ENCODE results near the gene AFAP1.
A peak's percentile ranks its signal among the peaks of the same experiment; 100 is the strongest.

AFAP1 gene

GRCh38 chr4:7824218-7824617, 115.4 kb downstream of the AFAP1 start:
- Histone ChIP-seq H3K4me2 (ENCODE audit: low read length) (no peak overlapping the region), H3K4me3 (ENCODE audit: low read depth, low read length) (no peak overlapping the region), H3K9ac (no peak overlapping the region), H3K36me3 (ENCODE audit: control insufficient read depth, insufficient read depth, low read length) (no peaks in the 10 kb centered on the region), H2AFZ (no peak overlapping the region), H3K9me3 (ENCODE audit: control insufficient read depth, low read length) (no peaks in the 10 kb centered on the region), H3K27ac (peak overlapping the region; percentile 65), H3K4me1 (peaks cover 21% of the 10 kb centered on the region), H3K79me2 (no peaks in the 10 kb centered on the region), H3K27me3 (ENCODE audit: control insufficient read depth, insufficient read depth, low read length) (no peaks in the 10 kb centered on the region)
- no peak for TF ChIP-seq CTCF (IDR thresholded peaks at IDR 0.05)

DNA sequence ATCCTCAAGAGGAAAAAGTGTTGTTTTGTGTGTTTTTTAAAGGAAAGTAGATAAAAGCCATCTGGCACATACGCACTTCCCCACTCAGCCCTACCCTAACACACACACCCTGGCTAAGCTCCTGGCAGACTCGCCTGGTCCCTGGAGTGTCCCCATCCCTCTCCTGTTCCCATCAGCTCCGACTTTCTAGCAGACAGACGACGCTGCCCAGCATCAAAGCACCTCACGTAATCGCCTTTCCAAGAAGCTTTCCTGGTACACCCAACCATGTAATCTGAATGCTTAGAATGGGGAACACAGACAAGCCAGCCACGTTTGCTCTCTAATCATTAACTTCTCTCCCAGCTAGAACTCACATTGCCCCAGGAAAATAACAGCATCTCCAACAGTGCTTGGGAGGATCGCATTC, 116.2 kb downstream of the AFAP1 start:
- peak overlapping the region; percentile 65 for H3K27ac ChIP-seq
- peaks cover 17% of the 10 kb centered on the region for H3K4me1 ChIP-seq
- H3K9ac ChIP-seq, result no peak overlapping the region
- H3K27me3 ChIP-seq (ENCODE audit: control insufficient read depth, insufficient read depth, low read length), result no peaks in the 10 kb centered on the region
- H3K79me2 ChIP-seq, result no peaks in the 10 kb centered on the region
- H3K9me3 ChIP-seq (ENCODE audit: control insufficient read depth, low read length), result no peaks in the 10 kb centered on the region
- H2AFZ ChIP-seq, result no peak overlapping the region
- no peak overlapping the region for H3K4me2 ChIP-seq (ENCODE audit: low read length)
- no peaks in the 10 kb centered on the region for H3K36me3 ChIP-seq (ENCODE audit: control insufficient read depth, insufficient read depth, low read length)
- H3K4me3 ChIP-seq (ENCODE audit: low read depth, low read length), result no peak overlapping the region
- no peak for TF ChIP-seq CTCF (IDR thresholded peaks at IDR 0.05)

DNA sequence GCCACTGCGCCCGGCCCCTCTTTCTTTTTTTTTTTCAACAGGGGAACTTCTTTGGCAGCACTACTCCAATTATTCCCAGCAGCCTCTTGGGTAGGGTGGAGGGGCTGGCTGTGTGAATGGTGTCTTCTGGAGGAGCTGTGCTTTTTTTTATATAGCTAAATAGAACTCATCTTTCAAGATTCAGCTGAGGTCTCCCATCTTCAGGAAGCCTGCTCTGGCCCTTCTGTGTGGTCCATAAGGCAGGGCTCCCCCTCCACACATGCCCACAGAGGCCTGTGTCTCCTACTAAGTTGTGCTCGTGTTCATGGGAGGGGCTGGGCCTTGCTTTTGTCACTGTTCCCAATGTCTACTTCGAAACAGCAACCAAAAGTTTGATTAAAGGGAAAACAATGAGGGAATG, 116.8 kb downstream of the AFAP1 start:
- H3K4me1 ChIP-seq, result peaks cover 14% of the 10 kb centered on the region
- H3K4me2 ChIP-seq (ENCODE audit: low read length), result no peak overlapping the region
- H3K79me2 ChIP-seq, result no peaks in the 10 kb centered on the region
- H3K27ac ChIP-seq, result peak overlapping the region; percentile 65
- H3K27me3 ChIP-seq (ENCODE audit: control insufficient read depth, insufficient read depth, low read length), result no peaks in the 10 kb centered on the region
- H3K36me3 ChIP-seq (ENCODE audit: control insufficient read depth, insufficient read depth, low read length), result no peaks in the 10 kb centered on the region
- no peak for TF ChIP-seq CTCF (IDR thresholded peaks at IDR 0.05)
- H3K9me3 ChIP-seq (ENCODE audit: control insufficient read depth, low read length), result no peaks in the 10 kb centered on the region
- no peak overlapping the region for H3K4me3 ChIP-seq (ENCODE audit: low read depth, low read length)
- no peak overlapping the region for H2AFZ ChIP-seq
- no peak overlapping the region for H3K9ac ChIP-seq

GRCh38 chr4:7822137-7822505, 117.5 kb downstream of the AFAP1 start:
- Histone ChIP-seq H3K4me3 (ENCODE audit: low read depth, low read length) (no peak overlapping the region), H3K4me2 (ENCODE audit: low read length) (no peak overlapping the region), H3K36me3 (ENCODE audit: control insufficient read depth, insufficient read depth, low read length) (no peaks in the 10 kb centered on the region), H3K4me1 (peaks cover 14% of the 10 kb centered on the region), H3K79me2 (no peaks in the 10 kb centered on the region), H2AFZ (no peak overlapping the region), H3K27ac (no peak overlapping the region), H3K9me3 (ENCODE audit: control insufficient read depth, low read length) (no peaks in the 10 kb centered on the region), H3K9ac (no peak overlapping the region), H3K27me3 (ENCODE audit: control insufficient read depth, insufficient read depth, low read length) (no peaks in the 10 kb centered on the region)
- TF ChIP-seq CTCF (IDR thresholded peaks at IDR 0.05), result no peak

GRCh38 chr4:7821245-7822136, 118.2 kb downstream of the AFAP1 start:
- H3K27me3 ChIP-seq (ENCODE audit: control insufficient read depth, insufficient read depth, low read length), result no peaks in the 10 kb centered on the region
- no peak overlapping the region for H2AFZ ChIP-seq
- TF ChIP-seq CTCF (IDR thresholded peaks at IDR 0.05), result no peak
- no peaks in the 10 kb centered on the region for H3K79me2 ChIP-seq
- no peaks in the 10 kb centered on the region for H3K9me3 ChIP-seq (ENCODE audit: control insufficient read depth, low read length)
- H3K4me3 ChIP-seq (ENCODE audit: low read depth, low read length), result no peak overlapping the region
- no peak overlapping the region for H3K27ac ChIP-seq
- no peak overlapping the region for H3K9ac ChIP-seq
- no peaks in the 10 kb centered on the region for H3K36me3 ChIP-seq (ENCODE audit: control insufficient read depth, insufficient read depth, low read length)
- peaks cover 14% of the 10 kb centered on the region for H3K4me1 ChIP-seq
- no peak overlapping the region for H3K4me2 ChIP-seq (ENCODE audit: low read length)
